ENCODE measurements around the gene CALM3. TPM values are rescaled to one million over a fixed set of nuclear protein-coding genes. Genes with fewer than 3 reads are reported as not detected.

CALM3 gene
- total and polyA plus RNA-seq, 2 of the 4 experiments (the other 2 are of a cell fraction) = 91.6 to 501 TPM

DNA sequence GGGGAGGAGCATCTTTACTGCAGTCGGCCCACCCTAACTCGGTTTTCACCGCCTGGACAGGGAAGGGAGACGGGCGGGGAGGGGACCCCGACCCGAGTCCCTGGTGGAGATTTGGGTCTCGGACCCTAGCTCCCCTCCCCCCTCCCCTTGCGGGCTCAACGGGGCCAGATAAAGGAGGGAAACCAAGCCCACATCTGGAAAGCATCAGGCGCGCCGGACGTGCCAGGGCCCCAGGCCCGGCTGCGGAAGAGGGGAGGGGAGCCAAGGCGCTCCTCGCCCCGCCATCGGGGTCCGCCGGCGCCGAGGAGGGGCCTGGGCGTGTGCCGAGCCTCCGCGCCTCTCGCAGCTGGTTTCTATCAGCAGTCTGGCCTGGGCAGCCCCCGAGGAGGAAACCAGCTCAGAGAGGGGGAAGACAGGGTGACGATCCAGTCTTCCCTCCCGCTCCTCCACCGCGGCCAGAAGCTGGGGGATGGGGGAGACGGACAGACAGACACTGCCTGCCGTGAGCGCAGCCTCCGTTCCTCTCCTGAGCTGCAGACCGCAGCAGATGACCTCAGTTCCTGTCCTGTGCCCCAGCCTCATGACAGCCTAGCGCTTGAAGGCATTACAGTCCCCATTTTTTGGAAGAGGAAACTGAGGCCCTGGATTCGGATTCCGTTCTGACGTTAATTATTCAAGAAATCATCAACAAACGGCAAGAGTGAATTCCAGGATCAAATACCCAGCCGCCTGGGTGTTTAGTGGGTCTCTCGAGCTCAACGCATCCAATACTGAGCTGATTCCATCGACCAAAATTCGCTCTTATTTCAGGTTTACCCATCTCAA, 38.4 kb downstream of the CALM3 start:
- Histone ChIP-seq H2AK9ac (replicated peaks; ENCODE audit: low read depth, low read length, poor library complexity) (peak overlapping the region; percentile 94), H3K27ac (ENCODE audit: insufficient read depth, low read length) (peak overlapping the region; percentile 58), H4K91ac (ENCODE audit: insufficient read depth, low read depth, low read length) (peak overlapping the region; percentile 24), H3K4me2 (ENCODE audit: low read depth, low read length) (peak overlapping the region; percentile 60), H3K9me1 (ENCODE audit: insufficient read depth, low read length) (no peaks in the 10 kb centered on the region), H3K79me1 (ENCODE audit: low read depth in 1 of 2, low read length in 2 of 2) (no peaks in the 10 kb centered on the region), H2AK5ac (ENCODE audit: low read depth, low read length) (peak overlapping the region; percentile 84; the same call in 1 of the 2 replicates), H3K9ac (ENCODE audit: low read depth, low read length) (peak overlapping the region; percentile 23), H4K8ac (ENCODE audit: low read depth in 2 of 2, low read length in 2 of 2) (peak overlapping the region; percentile 11 to 91), H2BK120ac (ENCODE audit: low read depth, low read length) (peak overlapping the region; percentile 47; the same call in 1 of the 2 replicates), H2BK5ac (ENCODE audit: low read depth, low read length, poor library complexity, severe bottlenecking) (peak overlapping the region; percentile 7), H2BK20ac (ENCODE audit: low read depth, low read length) (0 out of 2 replicates have a peak overlapping the region, but pooled peaks have one; percentile 6), H2BK15ac (ENCODE audit: low read depth, low read length) (peak overlapping the region; percentile 1; the same call in 1 of the 3 replicates), H4K20me1 (ENCODE audit: insufficient read depth, low read length) (peaks cover 4% of the 10 kb centered on the region; the same call in 1 of the 2 replicates), H2AFZ (replicated peaks; ENCODE audit: low read length, poor library complexity) (peak overlapping the region; percentile 98), H3K18ac (ENCODE audit: low read depth, low read length) (peak overlapping the region; percentile 12; the same call in 1 of the 2 replicates), H3K4ac (ENCODE audit: low read depth, low read length) (peak overlapping the region; percentile 67), H3K4me3 (ENCODE audit: insufficient read depth, low read depth, low read length) (peak overlapping the region; percentile 41), H3K4me1 (ENCODE audit: control insufficient read depth, insufficient read depth, low read length) (peaks cover 3% of the 10 kb centered on the region; the same call in 1 of the 2 replicates), H3K9me3 (ENCODE audit: control insufficient read depth, insufficient read depth, low read length) (no peaks in the 10 kb centered on the region), H3K27me3 (ENCODE audit: control insufficient read depth, insufficient read depth, low read length) (no peaks in the 10 kb centered on the region; the same call in 1 of the 2 replicates), H3K36me3 (ENCODE audit: control insufficient read depth, insufficient read depth, low read length) (no peaks in the 10 kb centered on the region), H3K14ac (replicated peaks; ENCODE audit: low read depth, low read length) (peak overlapping the region; percentile 74; the same call in 1 of the 2 replicates), H4K5ac (ENCODE audit: low read depth, low read length) (peak overlapping the region; percentile 18; the same call in 1 of the 2 replicates), H3K56ac (ENCODE audit: extremely low read depth, insufficient read depth, low read length) (no peak overlapping the region), H3K23ac (ENCODE audit: low read depth, low read length) (peak overlapping the region; percentile 46)
- POLR2A ChIA-PET (ENCODE audit: unreplicated experiment) = interaction anchor here (0.6 to 1.0 kb wide), 2 partner anchors 17 to 22 kb away, joined by 3 to 5 read pairs; partner anchors contain the start of gene DACT3
- peak; percentile 58 for DNase-seq
- ATAC-seq (ENCODE audit: low read depth) = peak; percentile 48
- intact Hi-C loops (cut with micrococcal nuclease) = no loop called here
- BruUV-seq (replicated peaks) = no TSS peak
- CTCF ChIA-PET = interaction anchor here (1.0 kb wide), 1 partner anchor 101 kb away, joined by 8 read pairs; no protein-coding TSS in a partner anchor
- WGBS, 2 experiments (ENCODE audit: extremely low coverage in 2 of 2, insufficient read length in 1 of 2) = 0% methylated on average over 7 of the region's 49 CpGs; no CpG with 5 or more reads in 1 of the 2 experiments
- in situ Hi-C loops (cut with MboI; ENCODE audit: low sequenced_read_pairs) = no loop called here
- dilution Hi-C loops (cut with HindIII; ENCODE audit: low sequenced_read_pairs, unreplicated experiment) = no loop called here
- TF ChIP-seq RFX5 (IDR thresholded peaks at IDR 0.05; ENCODE audit: low read depth, low read length) = no peak
- TF ChIP-seq, protein P1, sequence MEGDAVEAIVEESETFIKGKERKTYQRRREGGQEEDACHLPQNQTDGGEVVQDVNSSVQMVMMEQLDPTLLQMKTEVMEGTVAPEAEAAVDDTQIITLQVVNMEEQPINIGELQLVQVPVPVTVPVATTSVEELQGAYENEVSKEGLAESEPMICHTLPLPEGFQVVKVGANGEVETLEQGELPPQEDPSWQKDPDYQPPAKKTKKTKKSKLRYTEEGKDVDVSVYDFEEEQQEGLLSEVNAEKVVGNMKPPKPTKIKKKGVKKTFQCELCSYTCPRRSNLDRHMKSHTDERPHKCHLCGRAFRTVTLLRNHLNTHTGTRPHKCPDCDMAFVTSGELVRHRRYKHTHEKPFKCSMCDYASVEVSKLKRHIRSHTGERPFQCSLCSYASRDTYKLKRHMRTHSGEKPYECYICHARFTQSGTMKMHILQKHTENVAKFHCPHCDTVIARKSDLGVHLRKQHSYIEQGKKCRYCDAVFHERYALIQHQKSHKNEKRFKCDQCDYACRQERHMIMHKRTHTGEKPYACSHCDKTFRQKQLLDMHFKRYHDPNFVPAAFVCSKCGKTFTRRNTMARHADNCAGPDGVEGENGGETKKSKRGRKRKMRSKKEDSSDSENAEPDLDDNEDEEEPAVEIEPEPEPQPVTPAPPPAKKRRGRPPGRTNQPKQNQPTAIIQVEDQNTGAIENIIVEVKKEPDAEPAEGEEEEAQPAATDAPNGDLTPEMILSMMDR (conservative IDR thresholded peaks at IDR 0.05; ENCODE audit: low read depth, low read length) = no peak
- TF ChIP-seq CHD1 (IDR thresholded peaks at IDR 0.05; ENCODE audit: low read depth, low read length) = no peak
- no peak for TF ChIP-seq CEBPB (IDR thresholded peaks at IDR 0.05; ENCODE audit: low read depth, low read length)
- TF ChIP-seq BHLHE40 (IDR thresholded peaks at IDR 0.05; ENCODE audit: low read depth, low read length) = 0 out of 2 replicates have a peak, but pooled peaks have one; percentile 7
- TF ChIP-seq, protein P2, sequence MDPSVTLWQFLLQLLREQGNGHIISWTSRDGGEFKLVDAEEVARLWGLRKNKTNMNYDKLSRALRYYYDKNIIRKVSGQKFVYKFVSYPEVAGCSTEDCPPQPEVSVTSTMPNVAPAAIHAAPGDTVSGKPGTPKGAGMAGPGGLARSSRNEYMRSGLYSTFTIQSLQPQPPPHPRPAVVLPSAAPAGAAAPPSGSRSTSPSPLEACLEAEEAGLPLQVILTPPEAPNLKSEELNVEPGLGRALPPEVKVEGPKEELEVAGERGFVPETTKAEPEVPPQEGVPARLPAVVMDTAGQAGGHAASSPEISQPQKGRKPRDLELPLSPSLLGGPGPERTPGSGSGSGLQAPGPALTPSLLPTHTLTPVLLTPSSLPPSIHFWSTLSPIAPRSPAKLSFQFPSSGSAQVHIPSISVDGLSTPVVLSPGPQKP (IDR thresholded peaks at IDR 0.05; ENCODE audit: borderline replicate concordance, low read depth, low read length) = no peak
- TF ChIP-seq RAD21 (IDR thresholded peaks at IDR 0.05; ENCODE audit: low read length) = peak; percentile 2; the same call in 1 of the 2 replicates
- TF ChIP-seq MAZ (IDR thresholded peaks at IDR 0.05; ENCODE audit: borderline replicate concordance, low read depth, low read length) = peak; percentile 71; the same call in 1 of the 2 replicates
- no peak for TF ChIP-seq RCOR1 (IDR thresholded peaks at IDR 0.05; ENCODE audit: insufficient replicate concordance, low read length)
- no peak for TF ChIP-seq MAFK (IDR thresholded peaks at IDR 0.05; ENCODE audit: low read depth, low read length)

All from IMR-90 (cell line).